SHP77 (cell line): ENCODE measurements around the gene CELA2A.
A peak's percentile ranks its signal among the peaks of the same experiment; 100 is the strongest.
"Not testable (repeated sequence)": the region's sequence is repeated elsewhere in the genome, so short reads cannot be mapped to it uniquely, and the experiment has no call there.

Experiments
- DNase-seq, 2 experiments: peaks; one replicate each; lab custom pipeline; 2025; lab: John Stamatoyannopoulos, UW

Gene CELA2A

DNA sequence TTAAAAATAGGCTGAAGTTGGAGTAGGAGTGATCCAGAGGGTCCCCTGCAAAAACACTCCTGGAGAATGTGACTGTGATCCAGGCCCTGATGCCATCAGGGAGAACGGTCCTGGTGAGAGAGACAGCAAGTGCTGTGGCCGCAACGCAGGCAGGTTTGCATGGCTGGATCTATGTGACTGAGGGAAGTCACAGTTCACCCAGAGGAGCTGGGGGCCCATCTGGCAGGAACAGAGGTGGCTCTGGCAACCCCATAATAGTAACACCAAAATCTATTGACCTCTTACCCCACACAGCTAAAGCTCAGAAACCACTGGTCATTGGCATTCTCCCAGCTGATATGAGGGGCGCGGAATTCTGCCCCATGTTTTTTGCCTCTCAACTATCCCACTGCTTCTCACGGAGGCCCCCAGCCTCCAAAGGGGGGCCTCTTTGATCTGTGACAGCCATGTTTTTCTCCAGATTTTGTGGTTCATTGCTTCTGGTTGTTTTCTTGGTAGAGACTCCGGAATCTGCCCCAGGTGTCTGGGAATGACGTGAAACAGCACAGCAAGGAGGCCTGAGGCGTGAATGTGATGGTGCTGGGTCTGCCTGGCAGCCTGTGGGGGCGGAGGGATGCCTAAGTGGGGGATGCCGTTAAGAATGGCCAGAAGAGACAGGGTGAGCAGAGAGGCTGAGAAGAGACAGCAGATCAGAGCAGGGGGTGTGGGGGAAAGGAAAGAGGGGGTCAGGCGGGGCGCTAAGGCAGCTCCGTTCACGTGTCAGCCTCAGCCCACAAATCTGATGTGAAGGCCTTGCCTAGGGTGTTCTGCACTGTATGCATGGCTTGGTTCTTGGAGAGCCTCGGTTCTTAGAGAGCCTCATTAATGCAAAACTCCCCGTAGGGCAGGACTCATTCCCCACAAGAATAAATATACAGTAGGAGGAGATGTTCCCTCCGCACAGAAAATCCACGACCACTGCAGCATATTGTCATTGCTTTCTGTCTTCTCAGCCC is 43.9 kb downstream of the CELA2A start:
- DNase-seq: no peak

DNA sequence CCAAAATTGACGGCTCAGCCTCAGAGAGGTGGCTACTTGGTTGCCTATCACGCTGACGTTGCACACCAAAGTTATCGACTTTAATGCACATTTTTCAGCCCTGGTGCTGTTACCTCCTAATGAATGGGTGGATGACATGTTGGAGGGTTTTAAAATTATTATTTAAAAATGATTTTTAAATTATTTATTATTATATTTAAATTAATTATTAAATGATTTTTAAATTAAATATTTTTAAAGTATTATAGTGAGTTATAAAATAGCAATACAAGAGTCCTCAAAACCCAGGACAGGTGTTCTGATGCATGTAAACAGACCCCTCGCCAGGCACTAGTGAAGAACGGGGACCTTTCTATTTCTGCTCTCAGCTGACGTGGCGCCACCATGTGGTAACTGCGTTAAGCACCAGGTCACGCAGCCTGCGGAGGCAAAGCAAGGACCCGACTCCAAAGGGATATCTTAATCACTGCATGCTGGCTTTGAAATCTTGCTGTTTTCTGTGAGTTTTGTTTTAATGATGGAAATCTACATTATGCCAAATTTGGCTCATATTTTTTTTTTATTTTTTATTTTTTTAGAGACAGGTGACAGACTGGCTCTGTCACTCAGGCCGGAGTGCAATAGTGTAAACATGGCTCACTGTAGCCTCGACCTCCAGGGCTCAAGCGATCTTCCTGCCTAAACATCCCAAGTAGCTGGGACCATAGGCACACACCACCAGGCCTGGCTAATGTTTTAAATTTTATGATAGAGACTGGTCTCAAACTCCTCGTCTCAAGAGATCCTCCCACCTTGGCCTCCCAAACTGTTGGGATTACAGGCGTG is 44.9 kb downstream of the CELA2A start:
- peak; percentile 58 to 63 for DNase-seq

DNA sequence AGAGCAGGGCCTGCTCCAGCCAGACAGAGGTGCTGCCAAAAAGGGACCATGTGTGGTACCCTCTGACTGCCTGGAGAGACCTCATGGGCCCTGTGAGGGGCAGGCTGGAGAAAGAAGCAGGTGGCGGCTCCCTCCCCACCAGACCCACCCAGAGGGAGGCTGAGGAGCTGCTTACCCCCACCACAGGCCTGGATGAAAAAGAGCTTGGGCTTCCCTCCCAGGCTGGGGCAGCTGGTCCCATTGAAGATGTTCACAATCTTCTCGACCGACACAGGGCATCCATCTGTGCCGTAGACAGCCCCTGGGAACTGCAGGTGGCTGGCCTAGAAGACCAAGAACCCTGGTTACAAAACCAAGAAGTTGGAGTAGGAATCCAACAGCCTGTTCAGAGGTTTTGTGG is 47.9 kb downstream of the CELA2A start:
- DNase-seq: no peak

DNA sequence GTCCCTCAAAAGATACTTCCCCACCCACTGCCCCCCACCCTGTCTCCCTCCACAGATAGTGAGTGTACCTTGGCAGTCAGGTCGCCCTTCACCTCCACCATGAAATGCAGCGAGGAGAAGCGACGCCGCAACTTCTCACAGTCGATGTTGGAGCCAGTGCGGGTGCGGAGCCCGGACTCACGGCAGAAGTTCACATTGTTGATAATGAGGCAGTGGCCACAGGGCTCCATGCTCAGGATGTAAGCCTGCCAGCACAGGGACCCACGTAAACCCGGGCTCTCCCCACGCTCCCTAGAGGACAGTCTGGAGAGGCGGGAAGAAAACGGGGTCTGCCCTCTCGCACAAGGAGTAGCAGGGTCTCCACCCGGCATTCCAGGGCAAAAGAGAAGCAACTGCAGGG is 50.3 kb downstream of the CELA2A start:
- no peak for DNase-seq

DNA sequence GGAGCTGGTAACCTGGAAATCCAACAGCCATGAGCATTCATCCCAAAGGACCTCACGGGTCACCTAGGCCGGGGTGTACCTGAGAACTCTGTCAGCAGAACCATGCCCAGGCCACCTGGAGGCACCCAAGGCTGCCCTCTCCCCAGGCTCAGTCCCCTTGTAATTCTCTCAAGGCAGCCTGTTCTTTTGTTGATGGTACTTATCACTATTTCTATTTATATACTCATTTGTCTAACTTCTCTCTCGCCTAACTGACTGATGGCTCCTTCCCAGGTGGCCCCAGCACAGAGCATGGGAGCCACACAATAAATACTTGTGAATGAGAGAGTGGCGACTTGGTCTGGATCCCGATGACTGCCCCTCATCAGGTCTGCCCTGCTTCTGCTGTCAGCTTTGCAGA is 50.7 kb downstream of the CELA2A start:
- DNase-seq: no peak

DNA sequence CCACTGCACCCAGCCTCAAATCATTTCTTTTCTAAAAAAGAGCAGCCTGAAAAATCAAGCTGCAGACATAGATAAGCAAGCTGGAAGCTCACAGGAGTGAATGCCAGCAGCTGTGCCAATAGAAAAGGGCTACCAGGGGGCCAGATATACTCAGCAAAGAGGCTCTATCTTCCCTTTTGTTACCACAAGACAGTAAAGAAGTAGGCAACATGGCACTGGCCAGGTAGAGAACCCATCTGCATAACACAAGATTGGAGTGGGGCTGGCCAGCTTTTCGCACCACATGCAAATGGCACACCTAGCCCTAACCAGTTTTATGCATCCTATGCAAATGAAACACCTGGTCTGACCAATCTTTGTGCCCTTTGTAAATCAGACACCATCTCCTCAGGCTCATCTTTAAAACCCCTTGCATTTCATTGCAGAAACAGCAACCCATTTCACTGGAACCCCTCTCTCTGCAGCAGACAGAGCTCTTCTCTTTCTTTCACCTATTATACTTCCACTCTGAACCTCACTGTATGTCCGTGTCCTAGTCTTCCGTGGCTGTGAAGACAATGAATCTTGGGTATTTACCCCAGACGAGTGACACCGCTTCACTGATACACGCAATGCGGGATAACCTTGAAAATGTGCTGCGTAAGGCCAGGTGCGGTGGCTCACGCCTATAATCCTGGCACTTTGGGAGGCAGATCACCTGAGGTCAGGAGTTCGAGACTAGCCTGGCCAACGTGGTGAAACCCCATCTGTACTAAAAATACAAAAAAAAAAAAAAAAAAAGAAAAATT is 52.4 kb downstream of the CELA2A start:
- DNase-seq: no peak

DNA sequence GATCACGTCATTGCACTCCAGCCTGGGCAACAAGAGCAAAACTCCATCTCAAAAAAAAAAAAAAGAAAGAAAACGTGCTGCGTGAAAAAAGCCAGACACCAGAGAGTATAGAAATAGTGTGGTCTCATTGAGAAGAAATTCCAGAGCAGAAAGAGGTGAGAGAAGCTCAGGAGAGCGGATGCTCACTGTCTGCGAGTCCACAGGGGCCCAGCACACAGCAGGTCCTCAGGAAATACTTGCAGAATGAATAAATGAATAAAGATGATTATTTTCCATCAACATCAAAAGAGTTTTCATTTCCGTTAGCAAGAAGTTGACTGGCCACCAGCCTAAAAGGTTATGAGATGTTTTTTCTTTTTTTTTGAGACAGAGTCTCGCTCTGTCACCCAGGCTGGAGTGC is 53.1 kb downstream of the CELA2A start:
- no peak for DNase-seq

DNA sequence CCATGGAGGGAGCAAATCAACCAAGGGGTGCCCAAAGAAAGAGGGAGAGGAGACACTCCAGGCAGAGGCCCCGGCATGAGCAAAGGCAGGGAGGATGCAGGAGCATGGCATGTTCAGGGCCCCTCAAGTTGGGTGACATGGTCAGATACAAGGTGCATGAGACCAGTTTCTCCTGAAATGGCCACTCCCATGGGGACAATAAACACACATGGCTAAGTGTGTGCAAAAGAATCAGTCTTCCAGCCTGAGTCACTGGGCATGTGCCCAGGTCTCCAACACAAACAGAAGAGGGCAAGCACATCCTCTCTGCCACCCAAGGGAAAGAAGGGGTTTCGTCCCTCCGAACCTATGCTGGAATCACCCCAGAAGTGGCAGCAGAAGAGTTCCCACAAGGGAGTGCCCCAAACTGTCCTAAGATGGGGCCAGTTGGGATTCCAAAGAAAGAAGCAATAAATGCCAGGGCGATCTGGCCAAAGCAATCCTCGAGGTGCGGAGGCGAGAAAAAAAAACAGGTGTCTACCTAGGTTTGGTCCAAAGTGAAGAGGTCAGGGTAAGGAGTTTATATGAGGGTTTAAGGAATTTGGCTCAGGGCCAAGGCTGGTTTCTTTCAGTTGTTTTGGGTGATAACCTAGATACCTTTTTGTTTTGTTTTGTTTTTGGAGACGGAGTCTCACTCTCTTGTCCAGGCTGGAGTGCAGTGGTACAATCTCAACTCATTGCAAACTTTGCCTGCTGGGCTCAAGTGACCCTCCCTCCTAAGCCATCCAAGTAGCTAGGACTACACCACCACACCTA is 54.3 kb downstream of the CELA2A start:
- DNase-seq: no peak

DNA sequence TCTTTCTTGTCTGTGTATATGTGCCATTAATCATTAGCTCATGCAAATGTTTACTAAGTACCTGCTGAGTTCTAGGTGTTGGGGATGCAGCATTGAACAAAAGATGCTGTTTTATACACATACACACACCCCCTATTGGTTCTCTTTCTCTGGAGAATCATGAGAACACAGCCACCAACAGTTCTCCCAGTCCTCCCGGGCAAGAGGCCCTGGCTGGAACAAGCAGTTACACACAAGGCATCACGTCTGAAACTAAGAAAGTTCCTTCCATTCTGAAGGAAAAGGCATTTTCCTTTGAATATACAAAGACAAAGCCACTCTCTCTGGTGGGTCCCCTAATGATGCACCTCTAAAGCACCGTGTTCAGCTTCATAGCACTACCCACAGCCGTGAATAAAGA is 56.7 kb downstream of the CELA2A start:
- DNase-seq: no peak

DNA sequence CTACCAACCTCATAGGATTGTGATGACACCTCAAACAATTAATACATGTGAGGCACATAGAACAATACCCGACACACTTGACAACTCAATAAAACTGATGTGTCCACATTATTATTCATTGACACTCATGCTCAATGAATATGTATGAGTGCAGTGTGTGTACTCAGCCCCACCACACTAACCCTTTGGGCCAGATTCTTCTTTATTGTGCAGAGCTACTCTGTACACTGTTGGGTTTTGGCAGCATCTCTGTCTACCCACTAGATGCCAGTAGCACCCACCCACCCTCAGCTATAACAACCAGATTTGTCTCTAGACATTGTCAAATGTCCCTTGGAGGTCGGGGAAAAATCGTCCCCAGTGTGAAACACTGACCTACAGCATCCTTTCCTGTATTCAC is 57.4 kb downstream of the CELA2A start:
- DNase-seq: no peak

DNA sequence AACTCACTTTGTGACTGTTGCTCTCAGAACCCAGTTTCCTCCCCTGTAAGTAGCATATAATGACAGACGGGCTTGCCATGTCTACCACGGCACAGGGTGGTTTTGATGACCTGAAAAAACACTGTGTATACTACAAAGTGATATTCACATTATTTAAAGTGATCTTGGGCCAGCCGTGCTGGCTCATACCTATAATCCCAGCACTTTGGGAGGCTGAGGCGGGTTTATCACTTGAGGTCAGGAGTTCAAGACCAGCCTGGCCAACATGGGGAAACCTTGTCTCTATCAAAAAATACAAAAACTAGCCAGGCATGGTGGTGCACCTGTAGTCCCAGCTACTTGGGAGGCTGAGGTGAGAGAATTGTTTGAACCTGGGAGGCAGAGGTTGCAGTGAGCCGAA is 58.0 kb downstream of the CELA2A start:
- not testable (repeated sequence) for DNase-seq

DNA sequence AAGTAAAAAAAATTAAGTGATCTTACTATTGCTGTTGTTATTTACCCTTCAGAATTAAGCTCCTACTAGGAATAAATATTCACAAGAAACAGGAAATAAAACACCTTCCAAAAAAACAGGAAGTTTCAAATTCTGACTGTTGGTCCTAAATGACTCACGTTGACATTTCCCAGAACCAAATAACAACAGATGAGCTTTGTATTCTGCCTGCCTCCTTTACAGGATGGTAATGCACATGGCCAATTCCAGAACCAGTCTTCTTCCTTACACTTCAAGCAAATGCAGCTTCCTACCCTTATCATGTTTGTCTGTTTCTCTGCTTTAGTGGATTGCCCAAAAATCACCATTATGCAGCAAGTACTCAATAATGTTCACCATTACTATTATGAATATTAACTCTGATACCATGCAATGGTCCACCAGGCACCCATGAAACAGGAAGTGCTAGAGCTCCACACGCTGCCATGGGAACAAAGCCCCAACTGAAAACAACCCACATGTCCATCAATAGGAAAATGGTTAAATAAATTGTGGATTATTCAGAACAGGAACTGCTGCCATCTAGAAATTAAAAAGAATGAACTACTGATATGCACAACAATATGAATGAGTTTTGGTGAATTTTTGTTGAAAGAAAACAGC is 58.6 kb downstream of the CELA2A start:
- DNase-seq: no peak

DNA sequence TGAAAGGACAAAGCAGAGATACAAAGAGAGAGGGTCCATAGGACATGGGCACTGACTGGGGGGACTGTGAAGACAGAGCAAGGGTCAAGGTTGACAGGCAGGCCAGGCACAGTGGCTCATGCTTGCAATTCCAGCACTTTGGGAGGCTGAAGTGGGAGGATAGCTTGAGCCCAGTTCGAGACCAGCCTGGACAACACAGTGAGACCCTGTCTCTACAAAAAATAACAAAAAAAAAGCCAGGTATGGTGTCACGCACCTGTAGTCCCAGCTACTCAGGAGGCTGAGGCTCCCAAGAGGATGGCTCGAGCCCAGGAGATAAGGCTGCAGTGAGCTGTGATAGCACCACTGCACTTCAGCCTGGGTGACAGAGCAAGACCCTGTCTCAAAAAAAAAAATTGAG is 63.1 kb downstream of the CELA2A start:
- DNase-seq: no peak

DNA sequence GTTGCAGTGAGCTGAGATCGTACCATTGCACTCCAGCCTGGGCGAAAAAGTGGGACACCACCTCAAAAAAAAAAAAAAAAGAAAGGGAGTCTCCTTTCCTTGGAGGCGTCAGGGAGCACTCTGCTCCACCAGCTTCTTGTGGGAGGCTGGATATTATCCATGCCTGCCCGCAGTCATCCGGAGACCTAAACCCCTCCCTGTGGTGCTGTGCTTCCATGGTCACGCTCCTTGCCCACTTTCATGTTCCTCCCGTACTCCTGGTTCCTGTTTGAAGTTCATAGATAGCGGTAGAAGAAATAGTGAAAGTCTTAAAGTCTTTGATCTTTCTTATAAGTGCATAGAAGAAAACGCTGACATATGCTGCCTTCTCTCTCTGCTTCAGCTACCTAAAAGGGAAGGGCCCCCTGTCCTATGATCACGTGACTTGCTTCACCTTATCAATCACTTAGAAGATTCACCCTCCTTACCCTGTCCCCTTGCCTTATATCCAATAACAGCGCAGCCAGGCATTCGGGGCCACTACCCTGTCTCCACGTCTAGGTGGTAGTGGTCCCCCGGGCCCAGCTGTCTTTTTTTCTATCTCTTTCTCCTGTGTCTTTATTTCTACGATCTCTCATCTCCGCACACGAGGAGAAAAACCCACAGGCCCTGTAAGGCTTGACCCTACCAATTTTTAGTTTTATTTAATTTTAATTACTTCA is 64.8 kb downstream of the CELA2A start:
- not testable (repeated sequence) for DNase-seq
